Stimulated activated CD4-positive, alpha-beta T cell treated with anti-CD3 and anti-CD28 coated beads, Interleukin-15, amount 100 ng/mL, for 1 hour (primary cell): Measurements from ENCODE around the gene LENG1.
A peak's percentile ranks its signal among the peaks of the same experiment; 100 is the strongest.
"Not testable (repeated sequence)": the region's sequence is repeated elsewhere in the genome, so short reads cannot be mapped to it uniquely, and the experiment has no call there.

Source experiments
- DNase-seq, 2 donors: peaks; one replicate each; pipeline ENCODE4 v3.0.0-alpha.2; 2020; ENCODE audit warnings: low read depth in 1 of 2, low spot score in 1 of 2

LENG1 gene

GRCh38 chr19:54189735-54190502 lies 30.4 kb upstream of the LENG1 start:
- DNase-seq: peak; percentile 100

GRCh38 chr19:54189145-54189734 lies 29.7 kb upstream of the LENG1 start, which contains the start of gene MBOAT7:
TSS of gene MBOAT7 (minus strand) at chr19:54189580. CDS start at chr19:54188508, 1,072 bp downstream.
- DNase-seq: no peak

GRCh38 chr19:54188215-54188871 lies 28.8 kb upstream of the LENG1 start:
- peak in 1 of 2 donors; percentile 43 for DNase-seq

GRCh38 chr19:54186934-54187381 lies 27.4 kb upstream of the LENG1 start:
- no peak for DNase-seq

GRCh38 chr19:54186351-54186750 lies 26.8 kb upstream of the LENG1 start:
- no peak for DNase-seq

- no peak for DNase-seq
Measured at GRCh38 chr19:54183431-54183830, 23.9 kb upstream of the LENG1 start.

GRCh38 chr19:54181894-54182293 lies 22.4 kb upstream of the LENG1 start:
- not testable (repeated sequence) for DNase-seq

GRCh38 chr19:54180691-54181091 lies 21.2 kb upstream of the LENG1 start:
- DNase-seq: no peak

- no peak for DNase-seq
Measured at GRCh38 chr19:54179921-54180461, 20.5 kb upstream of the LENG1 start.

- no peak for DNase-seq
Measured at GRCh38 chr19:54179262-54179852, 19.8 kb upstream of the LENG1 start.

- no peak for DNase-seq
Measured at GRCh38 chr19:54178581-54179261, 19.2 kb upstream of the LENG1 start.

GRCh38 chr19:54173951-54174834 lies 14.7 kb upstream of the LENG1 start:
- no peak for DNase-seq

GRCh38 chr19:54173359-54173699 lies 13.8 kb upstream of the LENG1 start:
- DNase-seq: no peak

- DNase-seq: no peak
Measured at GRCh38 chr19:54172471-54173358, 13.2 kb upstream of the LENG1 start, which contains the start of gene TMC4. TSS of gene TMC4 (minus strand) at chr19:54173160. CDS start at chr19:54173117, 43 bp downstream.

GRCh38 chr19:54171736-54172431 lies 12.4 kb upstream of the LENG1 start:
- DNase-seq: not testable (repeated sequence)

- no peak for DNase-seq
Measured at GRCh38 chr19:54169149-54169740, 9.7 kb upstream of the LENG1 start.

- DNase-seq: peak; percentile 77 to 90
Measured at GRCh38 chr19:54168174-54168917, 8.8 kb upstream of the LENG1 start.
